ENCODE results near the gene PIK3CD.
"Not testable (repeated sequence)": the region's sequence is repeated elsewhere in the genome, so short reads cannot be mapped to it uniquely, and the experiment has no call there.

GRCh38 chr1:9748391-9748790 is 96.9 kb downstream of the PIK3CD start:
- TF ChIP-seq POLR2A (IDR thresholded peaks at IDR 0.05; ENCODE audit: low read depth, low read length); POLR2AphosphoS5 (IDR thresholded peaks at IDR 0.05; ENCODE audit: low read depth, low read length); TAF1 (IDR thresholded peaks at IDR 0.05; ENCODE audit: borderline replicate concordance, low read depth, low read length): not testable (repeated sequence)

All from GM12892 (cell line).